H1 (cell line): ENCODE measurements around the gene PRKCH.

Experiments used
- EP300 ChIP-seq, 2 experiments: IDR thresholded peaks; 1 replicate in 1 of 2; 2 replicates in 1 of 2; pipeline ENCODE4 v1.6.1; 2011 to 2012; ENCODE audit warnings: low read depth in 2 of 2, low read length in 2 of 2, mild to moderate bottlenecking in 2 of 2, borderline replicate concordance in 1 of 2, inconsistent platforms in 1 of 2, moderate library complexity in 1 of 2
- POLR2AphosphoS5 ChIP-seq: IDR thresholded peaks from 2 replicates; pipeline ENCODE4 v1.6.1; 2011; ENCODE audit warnings: low read depth, low read length
- RAD21 ChIP-seq, 2 experiments: IDR thresholded peaks in 1 of 2; conservative IDR thresholded peaks in 1 of 2; 2 replicates each; pipeline ENCODE4 v1.6.1; 2011; ENCODE audit warnings: low read depth in 2 of 2, low read length in 2 of 2, improper control_type of control experiment in 1 of 2, inconsistent platforms in 1 of 2, mild to moderate bottlenecking in 1 of 2, moderate library complexity in 1 of 2
- SP2 ChIP-seq: IDR thresholded peaks from 2 replicates; pipeline ENCODE4 v1.6.1; 2012; ENCODE audit warnings: mild to moderate bottlenecking, low read length, inconsistent platforms
- TEAD4 ChIP-seq: IDR thresholded peaks from 2 replicates; pipeline ENCODE4 v1.6.1; 2012; ENCODE audit warnings: low read depth, low read length, inconsistent platforms, mixed read lengths
- TF ChIP-seq, protein P1 (sequence below), 3 experiments: IDR thresholded peaks; 1 replicate in 2 of 3; 2 replicates in 1 of 3; pipeline versions ENCODE4 v1.5.1 to v1.6.1; 2011; ENCODE audit warnings: low read length in 3 of 3, mild to moderate bottlenecking in 3 of 3, inconsistent platforms in 2 of 3, low read depth in 1 of 3, moderate library complexity in 1 of 3; ENCODE audit not compliant: insufficient read depth in 1 of 3; ENCODE audit errors: control extremely low read depth in 1 of 3

DNA sequence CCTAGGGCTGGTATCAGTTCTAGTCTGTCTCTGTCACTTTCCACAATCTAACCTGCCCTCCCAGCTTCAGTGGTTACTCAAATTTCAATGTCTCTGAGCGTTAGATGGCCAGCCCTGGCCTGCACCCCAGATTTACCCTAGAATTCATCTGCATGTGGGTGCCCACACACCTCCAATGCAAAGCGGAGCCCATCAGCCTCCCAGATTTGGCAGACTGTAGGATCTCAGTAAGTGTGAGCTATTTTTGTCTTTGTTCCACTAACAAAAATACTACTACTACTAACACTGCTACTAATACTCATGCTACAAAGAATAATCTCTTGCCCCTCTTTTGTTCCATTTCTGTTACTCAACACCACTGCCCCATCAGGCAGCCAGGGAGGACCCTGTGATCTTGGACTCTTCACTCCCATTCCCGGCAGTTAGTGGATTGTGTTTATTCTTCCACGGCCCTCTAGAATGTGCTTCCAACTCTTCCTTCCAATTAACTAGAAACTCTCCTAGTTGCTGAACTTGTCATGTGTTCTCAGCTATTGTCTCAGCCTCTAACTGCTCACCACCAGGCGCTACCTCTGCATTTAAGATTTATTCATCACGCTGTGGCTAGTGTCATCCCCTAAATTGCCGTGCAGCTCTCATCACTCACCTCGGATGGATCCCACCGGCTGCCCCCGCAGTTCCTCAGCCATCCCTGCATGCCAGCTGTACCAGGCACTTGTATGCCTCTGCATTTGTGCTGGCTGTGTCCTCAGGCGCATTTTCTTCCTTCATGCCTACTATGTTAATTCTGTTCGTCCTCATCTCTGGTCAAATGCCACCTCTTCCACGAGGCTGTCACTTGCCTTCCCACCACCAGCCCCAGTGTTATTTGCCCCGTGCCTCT is 223.3 kb downstream of the PRKCH start:
- TF ChIP-seq, protein P1, sequence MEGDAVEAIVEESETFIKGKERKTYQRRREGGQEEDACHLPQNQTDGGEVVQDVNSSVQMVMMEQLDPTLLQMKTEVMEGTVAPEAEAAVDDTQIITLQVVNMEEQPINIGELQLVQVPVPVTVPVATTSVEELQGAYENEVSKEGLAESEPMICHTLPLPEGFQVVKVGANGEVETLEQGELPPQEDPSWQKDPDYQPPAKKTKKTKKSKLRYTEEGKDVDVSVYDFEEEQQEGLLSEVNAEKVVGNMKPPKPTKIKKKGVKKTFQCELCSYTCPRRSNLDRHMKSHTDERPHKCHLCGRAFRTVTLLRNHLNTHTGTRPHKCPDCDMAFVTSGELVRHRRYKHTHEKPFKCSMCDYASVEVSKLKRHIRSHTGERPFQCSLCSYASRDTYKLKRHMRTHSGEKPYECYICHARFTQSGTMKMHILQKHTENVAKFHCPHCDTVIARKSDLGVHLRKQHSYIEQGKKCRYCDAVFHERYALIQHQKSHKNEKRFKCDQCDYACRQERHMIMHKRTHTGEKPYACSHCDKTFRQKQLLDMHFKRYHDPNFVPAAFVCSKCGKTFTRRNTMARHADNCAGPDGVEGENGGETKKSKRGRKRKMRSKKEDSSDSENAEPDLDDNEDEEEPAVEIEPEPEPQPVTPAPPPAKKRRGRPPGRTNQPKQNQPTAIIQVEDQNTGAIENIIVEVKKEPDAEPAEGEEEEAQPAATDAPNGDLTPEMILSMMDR (IDR thresholded peaks at IDR 0.05; ENCODE audit: control extremely low read depth in 1 of 3, insufficient read depth in 1 of 3, low read depth in 1 of 3, low read length in 3 of 3): no peak
- TF ChIP-seq POLR2AphosphoS5 (no peak), SP2 (no peak), RAD21 (IDR thresholded peaks at IDR 0.05 in 1 of 2, conservative IDR thresholded peaks at IDR 0.05 in 1 of 2; ENCODE audit: low read depth in 2 of 2, low read length in 2 of 2) (no peak), TEAD4 (no peak), EP300 (IDR thresholded peaks at IDR 0.05; ENCODE audit: borderline replicate concordance in 1 of 2, low read depth in 2 of 2, low read length in 2 of 2) (no peak)
